ENCODE data around the gene ZSCAN30.

DNA sequence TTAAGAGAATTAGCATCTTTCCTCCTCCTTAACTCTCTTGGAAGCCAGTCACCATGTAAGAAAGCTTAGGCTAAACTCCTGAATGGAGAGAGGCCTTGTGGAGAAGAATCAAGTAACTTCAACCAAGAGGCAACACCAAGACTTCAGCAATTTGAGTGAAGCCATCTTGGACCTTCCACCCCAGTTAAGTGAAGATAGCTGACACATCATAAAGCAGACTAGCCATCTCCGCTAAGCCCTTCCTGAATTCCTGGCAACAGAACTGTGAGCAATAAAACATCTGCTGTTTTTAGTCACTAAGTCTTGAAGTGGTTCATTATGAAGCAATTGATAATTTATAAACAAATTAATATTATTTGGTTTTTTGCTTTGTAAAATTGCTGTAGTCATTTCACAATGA lies 50.7 kb downstream of the ZSCAN30 start:
- TF ChIP-seq, protein P1, sequence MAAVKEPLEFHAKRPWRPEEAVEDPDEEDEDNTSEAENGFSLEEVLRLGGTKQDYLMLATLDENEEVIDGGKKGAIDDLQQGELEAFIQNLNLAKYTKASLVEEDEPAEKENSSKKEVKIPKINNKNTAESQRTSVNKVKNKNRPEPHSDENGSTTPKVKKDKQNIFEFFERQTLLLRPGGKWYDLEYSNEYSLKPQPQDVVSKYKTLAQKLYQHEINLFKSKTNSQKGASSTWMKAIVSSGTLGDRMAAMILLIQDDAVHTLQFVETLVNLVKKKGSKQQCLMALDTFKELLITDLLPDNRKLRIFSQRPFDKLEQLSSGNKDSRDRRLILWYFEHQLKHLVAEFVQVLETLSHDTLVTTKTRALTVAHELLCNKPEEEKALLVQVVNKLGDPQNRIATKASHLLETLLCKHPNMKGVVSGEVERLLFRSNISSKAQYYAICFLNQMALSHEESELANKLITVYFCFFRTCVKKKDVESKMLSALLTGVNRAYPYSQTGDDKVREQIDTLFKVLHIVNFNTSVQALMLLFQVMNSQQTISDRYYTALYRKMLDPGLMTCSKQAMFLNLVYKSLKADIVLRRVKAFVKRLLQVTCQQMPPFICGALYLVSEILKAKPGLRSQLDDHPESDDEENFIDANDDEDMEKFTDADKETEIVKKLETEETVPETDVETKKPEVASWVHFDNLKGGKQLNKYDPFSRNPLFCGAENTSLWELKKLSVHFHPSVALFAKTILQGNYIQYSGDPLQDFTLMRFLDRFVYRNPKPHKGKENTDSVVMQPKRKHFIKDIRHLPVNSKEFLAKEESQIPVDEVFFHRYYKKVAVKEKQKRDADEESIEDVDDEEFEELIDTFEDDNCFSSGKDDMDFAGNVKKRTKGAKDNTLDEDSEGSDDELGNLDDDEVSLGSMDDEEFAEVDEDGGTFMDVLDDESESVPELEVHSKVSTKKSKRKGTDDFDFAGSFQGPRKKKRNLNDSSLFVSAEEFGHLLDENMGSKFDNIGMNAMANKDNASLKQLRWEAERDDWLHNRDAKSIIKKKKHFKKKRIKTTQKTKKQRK (IDR thresholded peaks at IDR 0.05; ENCODE audit: low read depth, low read length), result no peak
- TF ChIP-seq, protein P2, sequence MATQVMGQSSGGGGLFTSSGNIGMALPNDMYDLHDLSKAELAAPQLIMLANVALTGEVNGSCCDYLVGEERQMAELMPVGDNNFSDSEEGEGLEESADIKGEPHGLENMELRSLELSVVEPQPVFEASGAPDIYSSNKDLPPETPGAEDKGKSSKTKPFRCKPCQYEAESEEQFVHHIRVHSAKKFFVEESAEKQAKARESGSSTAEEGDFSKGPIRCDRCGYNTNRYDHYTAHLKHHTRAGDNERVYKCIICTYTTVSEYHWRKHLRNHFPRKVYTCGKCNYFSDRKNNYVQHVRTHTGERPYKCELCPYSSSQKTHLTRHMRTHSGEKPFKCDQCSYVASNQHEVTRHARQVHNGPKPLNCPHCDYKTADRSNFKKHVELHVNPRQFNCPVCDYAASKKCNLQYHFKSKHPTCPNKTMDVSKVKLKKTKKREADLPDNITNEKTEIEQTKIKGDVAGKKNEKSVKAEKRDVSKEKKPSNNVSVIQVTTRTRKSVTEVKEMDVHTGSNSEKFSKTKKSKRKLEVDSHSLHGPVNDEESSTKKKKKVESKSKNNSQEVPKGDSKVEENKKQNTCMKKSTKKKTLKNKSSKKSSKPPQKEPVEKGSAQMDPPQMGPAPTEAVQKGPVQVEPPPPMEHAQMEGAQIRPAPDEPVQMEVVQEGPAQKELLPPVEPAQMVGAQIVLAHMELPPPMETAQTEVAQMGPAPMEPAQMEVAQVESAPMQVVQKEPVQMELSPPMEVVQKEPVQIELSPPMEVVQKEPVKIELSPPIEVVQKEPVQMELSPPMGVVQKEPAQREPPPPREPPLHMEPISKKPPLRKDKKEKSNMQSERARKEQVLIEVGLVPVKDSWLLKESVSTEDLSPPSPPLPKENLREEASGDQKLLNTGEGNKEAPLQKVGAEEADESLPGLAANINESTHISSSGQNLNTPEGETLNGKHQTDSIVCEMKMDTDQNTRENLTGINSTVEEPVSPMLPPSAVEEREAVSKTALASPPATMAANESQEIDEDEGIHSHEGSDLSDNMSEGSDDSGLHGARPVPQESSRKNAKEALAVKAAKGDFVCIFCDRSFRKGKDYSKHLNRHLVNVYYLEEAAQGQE (IDR thresholded peaks at IDR 0.05; ENCODE audit: low read depth, low read length), result no peak
- no peak for TF ChIP-seq MXI1 (IDR thresholded peaks at IDR 0.05; ENCODE audit: low read depth, low read length)
- TF ChIP-seq, protein P3, sequence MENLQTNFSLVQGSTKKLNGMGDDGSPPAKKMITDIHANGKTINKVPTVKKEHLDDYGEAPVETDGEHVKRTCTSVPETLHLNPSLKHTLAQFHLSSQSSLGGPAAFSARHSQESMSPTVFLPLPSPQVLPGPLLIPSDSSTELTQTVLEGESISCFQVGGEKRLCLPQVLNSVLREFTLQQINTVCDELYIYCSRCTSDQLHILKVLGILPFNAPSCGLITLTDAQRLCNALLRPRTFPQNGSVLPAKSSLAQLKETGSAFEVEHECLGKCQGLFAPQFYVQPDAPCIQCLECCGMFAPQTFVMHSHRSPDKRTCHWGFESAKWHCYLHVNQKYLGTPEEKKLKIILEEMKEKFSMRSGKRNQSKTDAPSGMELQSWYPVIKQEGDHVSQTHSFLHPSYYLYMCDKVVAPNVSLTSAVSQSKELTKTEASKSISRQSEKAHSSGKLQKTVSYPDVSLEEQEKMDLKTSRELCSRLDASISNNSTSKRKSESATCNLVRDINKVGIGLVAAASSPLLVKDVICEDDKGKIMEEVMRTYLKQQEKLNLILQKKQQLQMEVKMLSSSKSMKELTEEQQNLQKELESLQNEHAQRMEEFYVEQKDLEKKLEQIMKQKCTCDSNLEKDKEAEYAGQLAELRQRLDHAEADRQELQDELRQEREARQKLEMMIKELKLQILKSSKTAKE (IDR thresholded peaks at IDR 0.05; ENCODE audit: low read depth, poor library complexity, severe bottlenecking), result no peak
- TF ChIP-seq, protein P4, sequence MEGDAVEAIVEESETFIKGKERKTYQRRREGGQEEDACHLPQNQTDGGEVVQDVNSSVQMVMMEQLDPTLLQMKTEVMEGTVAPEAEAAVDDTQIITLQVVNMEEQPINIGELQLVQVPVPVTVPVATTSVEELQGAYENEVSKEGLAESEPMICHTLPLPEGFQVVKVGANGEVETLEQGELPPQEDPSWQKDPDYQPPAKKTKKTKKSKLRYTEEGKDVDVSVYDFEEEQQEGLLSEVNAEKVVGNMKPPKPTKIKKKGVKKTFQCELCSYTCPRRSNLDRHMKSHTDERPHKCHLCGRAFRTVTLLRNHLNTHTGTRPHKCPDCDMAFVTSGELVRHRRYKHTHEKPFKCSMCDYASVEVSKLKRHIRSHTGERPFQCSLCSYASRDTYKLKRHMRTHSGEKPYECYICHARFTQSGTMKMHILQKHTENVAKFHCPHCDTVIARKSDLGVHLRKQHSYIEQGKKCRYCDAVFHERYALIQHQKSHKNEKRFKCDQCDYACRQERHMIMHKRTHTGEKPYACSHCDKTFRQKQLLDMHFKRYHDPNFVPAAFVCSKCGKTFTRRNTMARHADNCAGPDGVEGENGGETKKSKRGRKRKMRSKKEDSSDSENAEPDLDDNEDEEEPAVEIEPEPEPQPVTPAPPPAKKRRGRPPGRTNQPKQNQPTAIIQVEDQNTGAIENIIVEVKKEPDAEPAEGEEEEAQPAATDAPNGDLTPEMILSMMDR (IDR thresholded peaks at IDR 0.05 in 2 of 3, conservative IDR thresholded peaks at IDR 0.05 in 1 of 3; ENCODE audit: control insufficient read depth in 2 of 3, extremely low read depth in 1 of 3, insufficient read depth in 1 of 3, low read depth in 3 of 3, low read length in 3 of 3), result no peak
- TF ChIP-seq BRCA1 (IDR thresholded peaks at IDR 0.05; ENCODE audit: low read depth, low read length), result no peak
- no peak for TF ChIP-seq ZNF274 (IDR thresholded peaks at IDR 0.05; ENCODE audit: insufficient read depth, insufficient read length)
- no peak for TF ChIP-seq POLR2AphosphoS5 (IDR thresholded peaks at IDR 0.05; ENCODE audit: low read length)
- TF ChIP-seq YY1 (IDR thresholded peaks at IDR 0.05; ENCODE audit: low read depth, low read length), result no peak
- no peak for TF ChIP-seq JUND (IDR thresholded peaks at IDR 0.05; ENCODE audit: low read depth, low read length)

All from GM12878 (cell line).